Neural crest cell (in vitro differentiated cells): ENCODE data around the gene DHX58. TPM values are rescaled to one million over a fixed set of nuclear protein-coding genes. Genes with fewer than 3 reads are reported as not detected.

Source experiments
- DNase-seq: peaks from one replicate; pipeline ENCODE4 v3.0.0; 2021; ENCODE audit warnings: low read depth, mixed read lengths, low spot score
- H3K27ac Mint-ChIP-seq: one replicate; pipeline ENCODE4 v1.8.0; 2021; ENCODE audit warnings: mild to moderate bottlenecking, mixed read lengths; ENCODE audit not compliant: unreplicated experiment
- H3K27me3 Mint-ChIP-seq: 2 replicates; pipeline ENCODE4 v1.8.0; 2021; ENCODE audit warnings: low read depth, mild to moderate bottlenecking, mixed read lengths
- H3K36me3 Mint-ChIP-seq: 2 replicates; pipeline ENCODE4 v1.8.0; 2021; ENCODE audit warnings: low read depth, mild to moderate bottlenecking, mixed read lengths
- H3K4me1 Mint-ChIP-seq: 2 replicates; pipeline ENCODE4 v1.8.0; 2021; ENCODE audit warnings: mixed read lengths
- H3K4me3 Mint-ChIP-seq: one replicate; pipeline ENCODE4 v1.8.0; 2021; ENCODE audit warnings: mild to moderate bottlenecking, mixed read lengths
- H3K9me3 Mint-ChIP-seq: 2 replicates; pipeline ENCODE4 v1.8.0; 2021; ENCODE audit warnings: mixed read lengths
- CTCF ChIP-seq: fragments of 200-600 bp; sonication (generic); conservative IDR thresholded peaks from 2 replicates; pipeline ENCODE4 v1.5.0; 2021; ENCODE audit warnings: antibody characterized with exemption, mild to moderate bottlenecking
- total RNA-seq: library from RNA; stranded (reverse); gene quantifications from 2 replicates; pipeline ENCODE4 v1.2.1, GENCODE V29; 2021

Gene DHX58
- total RNA-seq, 1 donor from 2014 or later = not detected

GRCh38 chr17:42062681-42063080 is 49.8 kb downstream of the DHX58 start:
- H3K36me3 Mint-ChIP-seq = no peaks in the 10 kb centered on the region
- H3K4me1 Mint-ChIP-seq = peaks cover 6% of the 10 kb centered on the region
- no peak overlapping the region for H3K27ac Mint-ChIP-seq
- TF ChIP-seq CTCF = no peak
- H3K9me3 Mint-ChIP-seq = no peaks in the 10 kb centered on the region
- no peaks in the 10 kb centered on the region for H3K27me3 Mint-ChIP-seq
- no peak overlapping the region for H3K4me3 Mint-ChIP-seq
- no peak for DNase-seq

- TF ChIP-seq CTCF = no peak
- Mint-ChIP-seq H3K9me3 (no peaks in the 10 kb centered on the region), H3K27me3 (no peaks in the 10 kb centered on the region), H3K36me3 (no peaks in the 10 kb centered on the region), H3K4me1 (peaks cover 6% of the 10 kb centered on the region), H3K27ac (no peak overlapping the region), H3K4me3 (no peak overlapping the region)
- DNase-seq = no peak
Measured at GRCh38 chr17:42061646-42062487, 50.6 kb downstream of the DHX58 start.

GRCh38 chr17:42060231-42060630 is 52.3 kb downstream of the DHX58 start:
- Mint-ChIP-seq H3K27ac (no peak overlapping the region), H3K27me3 (peaks cover 5% of the 10 kb centered on the region), H3K4me1 (peaks cover 12% of the 10 kb centered on the region), H3K36me3 (no peaks in the 10 kb centered on the region), H3K4me3 (no peak overlapping the region), H3K9me3 (no peaks in the 10 kb centered on the region)
- TF ChIP-seq CTCF = no peak
- no peak for DNase-seq

GRCh38 chr17:42059815-42060214 is 52.7 kb downstream of the DHX58 start:
- no peak for TF ChIP-seq CTCF
- no peaks in the 10 kb centered on the region for H3K9me3 Mint-ChIP-seq
- H3K4me3 Mint-ChIP-seq = no peak overlapping the region
- peaks cover 10% of the 10 kb centered on the region for H3K27me3 Mint-ChIP-seq
- H3K36me3 Mint-ChIP-seq = no peaks in the 10 kb centered on the region
- no peak for DNase-seq
- peaks cover 16% of the 10 kb centered on the region for H3K4me1 Mint-ChIP-seq
- no peak overlapping the region for H3K27ac Mint-ChIP-seq

- Mint-ChIP-seq H3K9me3 (no peaks in the 10 kb centered on the region), H3K27me3 (peaks cover 25% of the 10 kb centered on the region), H3K4me1 (peaks cover 11% of the 10 kb centered on the region), H3K36me3 (no peaks in the 10 kb centered on the region), H3K4me3 (no peak overlapping the region), H3K27ac (no peak overlapping the region)
- no peak for DNase-seq
- no peak for TF ChIP-seq CTCF
Measured at GRCh38 chr17:42058063-42058462, 54.5 kb downstream of the DHX58 start.
